RPMI8226 (cell line): ENCODE results near the gene ZNF674.

Experiments used
- DNase-seq: peaks from one replicate; pipeline ENCODE4 v3.0.0-alpha.2; 2015

Gene ZNF674

GRCh38 chrX:46545111-46546005 lies at the start of gene ZNF674:
TSS of gene ZNF674 (minus strand) at chrX:46545421. CDS start at chrX:46542087, 3,334 bp downstream.
- peak; percentile 95 for DNase-seq

- no peak for DNase-seq
Observed at GRCh38 chrX:46589977-46590723, 44.9 kb upstream of the ZNF674 start.

- DNase-seq, result no peak
Observed at GRCh38 chrX:46588263-46588662, 43.0 kb upstream of the ZNF674 start.

- DNase-seq, result no peak
Observed at GRCh38 chrX:46587753-46588171, 42.5 kb upstream of the ZNF674 start.

- DNase-seq, result no peak
Observed at GRCh38 chrX:46587158-46587557, 41.9 kb upstream of the ZNF674 start.

- DNase-seq, result peak; percentile 11
Observed at GRCh38 chrX:46584736-46585135, 39.5 kb upstream of the ZNF674 start.

GRCh38 chrX:46582966-46583365 lies 37.7 kb upstream of the ZNF674 start:
- no peak for DNase-seq

- DNase-seq, result no peak
Observed at GRCh38 chrX:46582325-46582724, 37.1 kb upstream of the ZNF674 start.

- DNase-seq, result no peak
Observed at GRCh38 chrX:46580613-46581012, 35.4 kb upstream of the ZNF674 start.

GRCh38 chrX:46579250-46579649 lies 34.0 kb upstream of the ZNF674 start:
- DNase-seq, result no peak

GRCh38 chrX:46577221-46578005 lies 32.2 kb upstream of the ZNF674 start:
- no peak for DNase-seq

GRCh38 chrX:46576458-46576857 lies 31.2 kb upstream of the ZNF674 start:
- no peak for DNase-seq

GRCh38 chrX:46575991-46576392 lies 30.8 kb upstream of the ZNF674 start:
- peak; percentile 19 for DNase-seq

- DNase-seq, result no peak
Observed at GRCh38 chrX:46575586-46575985, 30.4 kb upstream of the ZNF674 start.

- peak; percentile 84 for DNase-seq
Observed at GRCh38 chrX:46574774-46575381, 29.7 kb upstream of the ZNF674 start.

GRCh38 chrX:46573892-46574773 lies 28.9 kb upstream of the ZNF674 start:
- peak; percentile 85 for DNase-seq

GRCh38 chrX:46573331-46573891 lies 28.2 kb upstream of the ZNF674 start, which contains the start of gene CHST7:
TSS of gene CHST7 (plus strand) at chrX:46573765. CDS start at chrX:46573932, 167 bp downstream.
- peak; percentile 83 for DNase-seq

GRCh38 chrX:46572340-46572936 lies 27.2 kb upstream of the ZNF674 start:
- DNase-seq, result peak; percentile 66

GRCh38 chrX:46571423-46572339 lies 26.5 kb upstream of the ZNF674 start:
- DNase-seq, result no peak

- DNase-seq, result no peak
Observed at GRCh38 chrX:46569621-46570020, 24.4 kb upstream of the ZNF674 start.
